Coronary artery (tissue), 2 donors: ENCODE measurements around the gene UGT1A8.
"Not testable (repeated sequence)": the region's sequence is repeated elsewhere in the genome, so short reads cannot be mapped to it uniquely, and the experiment has no call there.

Experiments used
- DNase-seq: peaks from one replicate; pipeline ENCODE4 v3.0.0-alpha.2; 2017; ENCODE audit warnings: low spot score
- H3K27ac ChIP-seq, 2 donors: fragments of 200-600 bp; sonication (generic); one replicate each; pipeline ENCODE4 v1.5.1; 2016 to 2019
- H3K4me3 ChIP-seq: fragments of 200-600 bp; sonication (generic); 2 replicates; pipeline ENCODE4 v1.5.1; 2016; ENCODE audit warnings: mild to moderate bottlenecking, moderate library complexity
- CTCF ChIP-seq: fragments of 200-600 bp; sonication (generic); IDR thresholded peaks from one replicate; pipeline ENCODE4 v1.5.1; 2019; ENCODE audit warnings: antibody characterized with exemption

Gene UGT1A8

GRCh38 chr2:233718552-233718951 lies 101.1 kb downstream of the UGT1A8 start, which contains the start of gene UGT1A4:
UGT1A4 (plus strand) TSS chr2:233718736; CDS start chr2:233718821, 85 bp downstream.
- TF ChIP-seq CTCF = no peak
- Histone ChIP-seq H3K4me3 (no peak within 1 kb of the TSS), H3K27ac (no peak within 1 kb of the TSS)
- DNase-seq = no peak

GRCh38 chr2:233728723-233729301 lies 111.4 kb downstream of the UGT1A8 start, which contains the start of gene UGT1A3:
UGT1A3 (plus strand) TSS chr2:233729042; CDS start chr2:233729127, 85 bp downstream.
- no peak for TF ChIP-seq CTCF
- no peak for DNase-seq

GRCh38 chr2:233736868-233737653 lies 119.6 kb downstream of the UGT1A8 start:
- DNase-seq, H3K27ac ChIP-seq, H3K4me3 ChIP-seq: not testable (repeated sequence)

More at GRCh38 chr2:233728723-233729301, 111.4 kb downstream of the UGT1A8 start, which contains the start of gene UGT1A3:
- Histone ChIP-seq H3K4me3 (no peak within 1 kb of the TSS), H3K27ac (no peak within 1 kb of the TSS)

GRCh38 chr2:233740870-233741269 lies 123.4 kb downstream of the UGT1A8 start:
- TF ChIP-seq CTCF = no peak
- no peak for DNase-seq
- Histone ChIP-seq H3K27ac (no peak overlapping the region), H3K4me3 (no peak overlapping the region)

- TF ChIP-seq CTCF = no peak
- no peak overlapping the region for H3K4me3 ChIP-seq
- H3K27ac ChIP-seq = no peak overlapping the region
- DNase-seq = no peak
Measured at GRCh38 chr2:233743464-233744259, 126.2 kb downstream of the UGT1A8 start.

- TF ChIP-seq CTCF = no peak
- Histone ChIP-seq H3K4me3 (no peak overlapping the region), H3K27ac (no peak overlapping the region)
- DNase-seq = no peak
Measured at GRCh38 chr2:233745073-233745755, 127.8 kb downstream of the UGT1A8 start.

- not testable (repeated sequence) for H3K4me3 ChIP-seq, DNase-seq, H3K27ac ChIP-seq
Measured at GRCh38 chr2:233745838-233746237, 128.4 kb downstream of the UGT1A8 start.
